Mononuclear cell (primary cell): Measurements from ENCODE around the gene PMEPA1. TPM values are rescaled to one million over a fixed set of nuclear protein-coding genes. Genes with fewer than 3 reads are reported as not detected.

Source experiments
- H3K27me3 ChIP-seq: 2 replicates; pipeline ENCODE4 v1.6.0; 2011; ENCODE audit warnings: low read length, control low read depth; ENCODE audit not compliant: insufficient read depth
- H3K4me1 ChIP-seq: 2 replicates; pipeline ENCODE4 v1.5.1; 2011; ENCODE audit warnings: mild to moderate bottlenecking, low read length, control low read depth; ENCODE audit not compliant: insufficient read depth
- H3K4me3 ChIP-seq: 2 replicates; pipeline ENCODE4 v1.5.1; 2011; ENCODE audit warnings: mild to moderate bottlenecking, low read length, moderate library complexity
- H3K9me3 ChIP-seq: 2 replicates; pipeline ENCODE4 v1.5.1; 2011; ENCODE audit warnings: low read depth, mild to moderate bottlenecking, control low read depth, low read length
- total RNA-seq: library from RNA; depleted of rRNA; stranded (reverse); fragments of >200 nt; gene quantifications from one replicate; pipeline ENCODE4 v1.2.3, GENCODE V29; 2012

The PMEPA1 gene
- total RNA-seq, 1 donor, result 1.0 TPM

DNA sequence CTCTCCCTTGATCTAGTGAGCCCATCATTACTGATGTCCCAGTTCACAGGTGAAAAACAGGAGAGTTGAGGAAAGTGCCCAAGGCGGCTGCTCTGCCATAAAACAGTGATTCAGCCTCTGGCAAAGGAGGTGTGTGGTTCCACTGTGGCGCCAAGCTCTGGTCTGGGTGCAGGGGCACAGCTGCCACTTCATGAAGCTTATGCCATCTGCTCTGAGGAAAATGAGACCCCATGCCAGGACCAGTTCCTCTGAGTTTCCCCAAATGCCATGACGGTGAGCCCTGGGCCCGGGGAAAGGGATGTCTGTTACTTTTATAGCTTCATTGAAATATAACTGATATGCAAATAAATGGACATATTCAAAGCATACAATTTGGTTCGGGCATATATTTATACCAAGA, 55.9 kb downstream of the PMEPA1 start:
- no peak overlapping the region for H3K4me3 ChIP-seq
- H3K4me1 ChIP-seq, result peaks cover 19% of the 10 kb centered on the region
- H3K27me3 ChIP-seq, result no peaks in the 10 kb centered on the region
- no peaks in the 10 kb centered on the region for H3K9me3 ChIP-seq

DNA sequence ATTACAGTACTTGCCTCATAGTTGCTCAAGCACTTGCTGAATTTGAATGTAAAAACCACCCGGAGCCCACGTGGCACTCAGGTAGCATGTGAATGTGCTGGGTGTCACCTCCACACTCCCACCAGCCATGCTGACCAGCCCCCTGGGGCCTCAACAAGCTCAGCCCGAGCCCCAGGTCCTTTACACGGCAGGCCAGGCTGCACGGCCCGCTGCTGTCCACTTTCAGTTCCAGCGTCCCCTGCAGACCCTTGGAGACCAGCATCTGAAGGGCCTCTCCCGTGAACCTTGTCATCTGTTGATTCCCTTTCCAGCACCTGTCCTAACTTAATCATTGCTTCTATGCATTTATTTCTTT, 56.3 kb downstream of the PMEPA1 start:
- H3K4me3 ChIP-seq, result no peak overlapping the region
- no peaks in the 10 kb centered on the region for H3K27me3 ChIP-seq
- H3K4me1 ChIP-seq, result peaks cover 18% of the 10 kb centered on the region
- H3K9me3 ChIP-seq, result no peaks in the 10 kb centered on the region

GRCh38 chr20:57652606-57653545, 56.9 kb downstream of the PMEPA1 start:
- Histone ChIP-seq H3K4me1 (peaks cover 13% of the 10 kb centered on the region), H3K4me3 (no peak overlapping the region), H3K9me3 (no peaks in the 10 kb centered on the region), H3K27me3 (no peaks in the 10 kb centered on the region)

DNA sequence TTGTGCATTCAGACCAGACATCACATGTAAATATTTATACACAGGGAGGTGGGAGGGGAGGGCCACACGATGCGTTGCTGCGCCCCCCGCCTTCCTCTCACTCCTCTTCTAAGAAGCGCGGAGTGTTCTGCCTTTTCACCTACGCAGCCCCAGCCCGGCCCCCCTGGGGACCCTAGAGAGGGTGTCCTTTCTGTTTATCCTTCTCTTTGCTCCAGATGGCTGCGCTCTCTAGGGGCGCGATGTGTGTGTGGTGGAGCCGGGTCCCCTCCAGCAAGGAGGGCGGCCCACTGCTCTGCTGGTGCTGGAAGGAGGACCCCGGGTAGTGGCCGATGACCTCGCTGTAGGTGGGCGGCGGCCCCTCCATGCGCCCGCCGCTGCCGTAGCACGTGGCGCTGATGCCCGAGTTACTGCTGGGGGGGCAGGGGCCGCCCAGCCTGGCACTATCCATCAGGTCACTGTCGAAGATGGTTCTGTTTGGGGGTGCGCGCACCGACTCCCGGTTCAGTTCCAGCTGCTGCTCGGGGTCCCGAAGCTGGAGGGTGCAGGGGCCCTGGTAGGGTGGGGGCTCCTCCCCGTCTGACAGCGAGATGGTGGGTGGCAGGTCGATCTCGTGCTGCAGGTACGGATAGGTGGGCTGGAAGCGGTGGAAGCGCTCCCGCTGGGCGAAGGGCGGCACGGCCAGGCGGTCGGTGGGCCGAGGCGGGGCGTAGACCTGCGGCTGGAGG, 57.8 kb downstream of the PMEPA1 start:
- H3K27me3 ChIP-seq, result no peaks in the 10 kb centered on the region
- no peaks in the 10 kb centered on the region for H3K9me3 ChIP-seq
- peaks cover 5% of the 10 kb centered on the region for H3K4me1 ChIP-seq
- H3K4me3 ChIP-seq, result no peak overlapping the region

DNA sequence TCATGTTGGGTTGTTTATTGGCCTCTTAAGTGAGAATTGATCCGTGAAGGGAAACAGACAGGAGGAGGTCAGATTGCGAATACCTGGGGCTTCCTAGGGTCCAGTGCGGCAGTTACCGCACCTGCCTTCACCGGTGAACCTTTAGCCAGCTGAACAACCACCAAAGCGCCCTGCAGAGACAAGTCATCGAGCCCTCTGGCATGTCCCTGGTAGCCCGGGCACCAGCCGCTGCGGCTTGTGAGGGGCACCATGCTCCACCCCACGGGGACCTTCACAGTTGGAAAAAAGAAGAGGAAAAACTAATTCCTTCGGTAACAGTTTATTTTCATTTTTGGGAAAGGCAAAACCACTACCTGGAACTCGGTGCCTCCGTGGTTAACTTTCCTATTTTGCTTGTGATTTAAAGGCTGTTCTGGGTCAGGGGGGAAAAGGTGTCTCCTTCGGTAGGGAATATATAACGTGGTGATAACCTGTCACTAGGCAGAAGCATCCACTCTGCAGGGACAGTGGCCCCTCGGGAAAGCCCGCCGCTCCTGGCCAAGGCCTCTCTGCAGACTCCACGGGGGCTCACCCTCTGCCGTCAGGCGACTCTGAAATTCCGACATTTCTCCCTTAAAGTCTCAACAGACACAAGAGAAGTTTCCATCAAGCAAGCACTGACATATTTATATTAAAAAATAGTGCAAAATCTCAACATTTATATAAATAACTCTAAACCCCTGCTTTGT, 58.9 kb downstream of the PMEPA1 start:
- Histone ChIP-seq H3K4me3 (no peak overlapping the region), H3K9me3 (no peaks in the 10 kb centered on the region), H3K4me1 (peaks cover 5% of the 10 kb centered on the region), H3K27me3 (no peaks in the 10 kb centered on the region)

DNA sequence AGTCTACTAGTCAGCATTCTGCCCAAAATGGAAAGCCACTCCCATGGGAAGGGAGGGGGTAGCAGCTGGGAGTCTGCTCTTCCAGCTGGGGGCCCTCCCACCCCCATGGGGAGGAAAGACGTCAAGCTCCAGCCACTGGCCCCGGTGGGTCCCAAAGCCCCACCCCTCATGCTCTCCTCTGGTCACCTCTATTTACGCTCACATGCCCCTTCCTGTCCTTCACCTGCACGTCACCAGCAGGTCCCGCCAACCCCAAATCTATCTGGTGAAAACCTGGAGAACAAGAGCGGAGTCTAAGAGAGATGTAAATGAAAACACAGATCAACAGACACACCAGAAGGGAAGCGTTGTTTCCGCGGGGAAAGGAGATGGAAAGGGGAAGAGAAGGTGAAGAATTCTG, 59.5 kb downstream of the PMEPA1 start:
- H3K27me3 ChIP-seq, result no peaks in the 10 kb centered on the region
- H3K4me1 ChIP-seq, result peaks cover 5% of the 10 kb centered on the region
- H3K9me3 ChIP-seq, result no peaks in the 10 kb centered on the region

DNA sequence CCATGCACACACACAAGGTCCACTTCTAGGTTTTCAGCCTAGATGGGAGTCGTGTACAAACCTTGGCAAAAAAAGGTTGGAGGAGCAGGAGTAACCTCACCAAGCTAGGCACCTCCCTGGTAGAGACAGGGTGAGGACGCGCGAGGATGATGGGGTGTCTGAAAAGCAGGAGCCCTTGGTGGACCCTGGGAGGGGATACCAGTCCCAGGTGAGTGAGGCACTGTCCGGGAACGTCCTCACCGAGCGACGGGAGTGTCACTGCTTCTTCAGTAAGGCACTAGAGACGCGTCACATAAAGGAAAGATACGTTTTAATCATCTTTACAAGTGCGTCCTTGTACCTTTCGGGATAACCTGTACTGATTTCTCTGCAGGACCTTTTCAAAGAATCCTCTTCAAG, 60.2 kb downstream of the PMEPA1 start:
- Histone ChIP-seq H3K4me1 (peaks cover 4% of the 10 kb centered on the region), H3K27me3 (no peaks in the 10 kb centered on the region), H3K9me3 (no peaks in the 10 kb centered on the region), H3K4me3 (no peak overlapping the region)

More for the DNA sequence above, 59.5 kb downstream of the PMEPA1 start:
- no peak overlapping the region for H3K4me3 ChIP-seq

GRCh38 chr20:57648878-57649616, 60.8 kb downstream of the PMEPA1 start:
- H3K4me1 ChIP-seq, result no peaks in the 10 kb centered on the region

DNA sequence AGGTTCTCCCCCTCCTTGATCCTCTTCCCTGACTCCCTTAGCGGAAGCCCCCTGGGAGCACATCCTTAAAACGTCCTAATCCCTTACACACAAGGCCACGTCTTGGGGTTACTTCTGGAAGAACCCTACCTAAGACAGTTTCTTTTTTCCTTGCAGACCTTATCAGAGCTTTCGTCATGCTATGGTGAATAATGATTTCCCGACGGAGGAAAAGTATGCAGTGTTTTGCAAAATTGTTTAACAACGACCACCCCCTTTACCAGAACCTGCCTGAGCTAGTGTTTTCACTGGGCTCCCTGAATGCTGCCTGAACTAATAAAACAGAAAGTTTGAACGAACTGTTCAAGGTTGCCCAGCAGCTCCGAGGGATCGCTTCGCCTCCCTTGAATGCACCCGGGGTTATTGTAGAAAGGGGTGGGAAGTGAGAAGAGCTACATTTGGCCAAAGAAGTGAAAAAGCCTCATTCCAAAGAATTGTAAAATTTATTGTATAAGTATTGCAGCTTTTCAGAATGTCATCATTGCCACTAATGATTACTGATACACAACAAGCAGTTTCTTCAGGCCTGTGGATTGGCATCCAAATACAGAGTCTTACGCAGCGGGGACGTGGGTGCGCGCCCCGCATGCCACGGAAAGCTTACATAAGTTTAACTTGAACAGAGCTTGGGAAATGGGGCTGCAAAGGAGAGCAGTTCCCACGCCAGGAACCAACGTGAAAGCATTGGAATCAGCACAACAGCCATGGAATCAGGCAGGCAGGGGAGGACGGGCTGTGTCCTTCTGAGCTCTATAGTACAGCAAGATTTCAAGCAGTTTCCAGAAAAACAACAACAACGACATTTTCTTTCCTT, 61.7 kb downstream of the PMEPA1 start:
- Histone ChIP-seq H3K4me3 (no peak overlapping the region), H3K9me3 (no peaks in the 10 kb centered on the region), H3K27me3 (no peaks in the 10 kb centered on the region)

More at GRCh38 chr20:57648878-57649616, 60.8 kb downstream of the PMEPA1 start:
- Histone ChIP-seq H3K4me3 (no peak overlapping the region), H3K9me3 (no peaks in the 10 kb centered on the region), H3K27me3 (no peaks in the 10 kb centered on the region)

GRCh38 chr20:57647006-57647932, 62.5 kb downstream of the PMEPA1 start:
- Histone ChIP-seq H3K9me3 (no peaks in the 10 kb centered on the region), H3K27me3 (no peaks in the 10 kb centered on the region), H3K4me3 (no peak overlapping the region), H3K4me1 (no peaks in the 10 kb centered on the region)

More for the DNA sequence above, 61.7 kb downstream of the PMEPA1 start:
- H3K4me1 ChIP-seq, result no peaks in the 10 kb centered on the region

DNA sequence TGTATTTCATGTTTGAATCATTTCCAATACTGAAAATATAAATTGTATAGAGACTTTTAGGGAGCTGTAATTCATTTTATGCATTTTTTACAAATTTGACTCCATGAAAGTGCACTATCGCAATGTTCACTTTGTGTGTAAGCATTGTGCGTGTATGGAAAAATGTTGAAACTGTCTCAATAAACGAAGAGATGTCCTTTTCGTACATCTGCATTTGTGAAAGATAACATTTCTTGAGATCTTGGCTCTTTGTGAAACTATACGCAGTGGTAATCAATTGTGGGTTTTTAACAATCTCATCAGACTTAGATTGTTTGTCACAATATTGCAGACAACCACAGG, 70.9 kb downstream of the PMEPA1 start:
- peaks cover 6% of the 10 kb centered on the region for H3K27me3 ChIP-seq
- peaks cover 19% of the 10 kb centered on the region for H3K9me3 ChIP-seq
- no peaks in the 10 kb centered on the region for H3K4me1 ChIP-seq
- no peak overlapping the region for H3K4me3 ChIP-seq

DNA sequence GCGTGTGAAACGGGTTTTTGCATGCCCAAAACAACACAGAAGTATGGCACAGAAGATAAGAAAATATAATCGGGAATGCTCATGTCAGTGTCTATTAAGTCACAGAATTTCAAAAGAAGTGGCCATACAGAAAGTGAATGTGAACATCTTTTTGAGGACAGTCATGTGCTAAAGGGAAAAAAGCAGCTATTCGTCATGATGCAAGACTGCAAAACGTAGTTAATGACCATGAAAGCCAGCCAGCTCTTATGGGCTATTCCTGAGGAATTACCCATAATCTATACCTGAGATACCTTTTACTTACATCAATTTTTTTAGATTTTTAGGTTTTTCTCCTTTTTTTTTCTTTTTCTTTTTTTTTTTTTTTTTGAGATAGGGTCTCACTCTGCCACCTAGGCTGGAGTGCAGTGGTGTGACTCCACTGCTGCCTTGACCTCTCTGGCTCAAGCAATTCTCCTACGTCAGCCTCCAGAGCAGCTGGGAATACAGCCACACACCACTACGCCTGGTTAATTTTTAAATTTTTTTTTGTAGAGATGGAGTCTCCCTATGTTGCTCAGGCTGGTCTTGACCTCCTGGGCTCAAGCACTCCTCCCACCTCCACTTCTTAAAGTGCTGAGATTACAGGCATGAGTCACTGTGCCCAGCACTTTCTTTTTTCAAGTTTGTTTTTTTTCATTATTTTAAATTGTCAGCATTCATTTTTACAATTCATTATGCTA, 71.5 kb downstream of the PMEPA1 start:
- Histone ChIP-seq H3K4me3 (no peak overlapping the region), H3K9me3 (peaks cover 19% of the 10 kb centered on the region), H3K27me3 (peaks cover 6% of the 10 kb centered on the region), H3K4me1 (no peaks in the 10 kb centered on the region)
